ENCODE data around the gene STRBP.

DNA sequence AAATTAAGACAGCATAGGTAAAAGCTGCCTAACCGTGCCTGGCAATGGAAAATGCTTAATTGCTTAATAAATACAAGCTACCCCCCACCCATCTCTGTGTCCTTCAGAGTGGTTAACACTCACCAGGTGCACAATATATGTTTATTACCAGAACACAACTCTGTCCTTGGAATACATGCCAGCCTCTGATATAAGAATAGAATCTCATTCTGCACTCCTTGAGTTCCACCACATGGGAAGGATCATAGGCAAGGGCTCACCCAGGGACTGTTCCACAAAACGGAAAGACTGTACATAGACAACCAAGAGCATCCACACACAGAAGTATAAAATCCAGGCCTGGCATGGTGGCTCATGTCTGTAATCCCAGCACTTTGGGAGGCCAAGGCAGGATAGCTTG is 91.4 kb downstream of the STRBP start:
- TF ChIP-seq, protein P1, sequence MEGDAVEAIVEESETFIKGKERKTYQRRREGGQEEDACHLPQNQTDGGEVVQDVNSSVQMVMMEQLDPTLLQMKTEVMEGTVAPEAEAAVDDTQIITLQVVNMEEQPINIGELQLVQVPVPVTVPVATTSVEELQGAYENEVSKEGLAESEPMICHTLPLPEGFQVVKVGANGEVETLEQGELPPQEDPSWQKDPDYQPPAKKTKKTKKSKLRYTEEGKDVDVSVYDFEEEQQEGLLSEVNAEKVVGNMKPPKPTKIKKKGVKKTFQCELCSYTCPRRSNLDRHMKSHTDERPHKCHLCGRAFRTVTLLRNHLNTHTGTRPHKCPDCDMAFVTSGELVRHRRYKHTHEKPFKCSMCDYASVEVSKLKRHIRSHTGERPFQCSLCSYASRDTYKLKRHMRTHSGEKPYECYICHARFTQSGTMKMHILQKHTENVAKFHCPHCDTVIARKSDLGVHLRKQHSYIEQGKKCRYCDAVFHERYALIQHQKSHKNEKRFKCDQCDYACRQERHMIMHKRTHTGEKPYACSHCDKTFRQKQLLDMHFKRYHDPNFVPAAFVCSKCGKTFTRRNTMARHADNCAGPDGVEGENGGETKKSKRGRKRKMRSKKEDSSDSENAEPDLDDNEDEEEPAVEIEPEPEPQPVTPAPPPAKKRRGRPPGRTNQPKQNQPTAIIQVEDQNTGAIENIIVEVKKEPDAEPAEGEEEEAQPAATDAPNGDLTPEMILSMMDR (IDR thresholded peaks at IDR 0.05) = no peak
- no peak for TF ChIP-seq POLR2A (IDR thresholded peaks at IDR 0.05)

Data from prostate gland (tissue), 2 donors.